Mucosa of gallbladder (tissue), 1 donor: ENCODE data around the gene ACOX1. TPM values are rescaled to one million over a fixed set of nuclear protein-coding genes. Genes with fewer than 3 reads are reported as not detected.

Source experiments
- DNase-seq: peaks from one replicate; pipeline ENCODE4 v3.0.0-alpha.2; 2020; ENCODE audit warnings: low spot score
- total RNA-seq: library from RNA; stranded (reverse); gene quantifications from one replicate; pipeline ENCODE4 v1.2.1, GENCODE V29; 2021
- donor health status: DM: no; HTN: no; CAD: no.

Gene ACOX1
- total RNA-seq, 1 donor from 2014 or later = 102 TPM

DNA sequence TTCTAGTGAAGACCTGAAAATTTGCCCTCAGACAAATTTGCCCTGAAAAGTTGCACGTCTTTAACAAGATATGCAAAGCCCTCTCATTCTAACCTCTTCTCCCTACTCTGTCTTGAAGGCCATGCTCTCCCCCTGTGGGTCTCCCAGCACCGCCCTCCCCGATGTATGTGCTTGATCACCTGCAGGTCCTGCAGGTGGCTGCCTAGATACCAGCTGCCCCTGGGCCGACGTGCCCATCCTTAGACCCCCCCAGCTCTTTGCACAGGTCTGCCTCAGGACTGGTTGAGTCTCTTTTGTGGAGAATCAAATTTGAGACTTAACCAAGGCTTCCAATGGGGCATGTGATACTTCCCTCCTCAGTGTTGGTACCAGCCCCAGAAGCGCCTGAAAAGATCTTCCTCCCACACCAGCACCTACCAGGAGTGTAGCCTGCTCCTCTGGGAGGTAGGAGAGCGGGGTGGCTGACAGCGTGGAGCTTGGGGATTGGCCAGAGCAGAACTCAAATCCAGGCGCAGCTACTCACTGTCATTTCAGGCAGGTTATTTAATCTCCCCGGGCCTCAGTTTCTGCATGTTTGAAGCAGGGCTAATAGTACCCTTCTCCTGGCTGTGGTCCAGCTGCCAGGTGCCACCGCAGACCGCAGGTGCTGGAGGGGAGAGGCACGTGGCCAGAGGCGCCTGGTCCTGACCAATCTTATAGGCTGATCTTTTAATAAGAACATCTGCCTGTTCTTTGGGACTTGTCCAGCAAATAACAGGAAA lies 69.7 kb downstream of the ACOX1 start:
- DNase-seq = no peak

DNA sequence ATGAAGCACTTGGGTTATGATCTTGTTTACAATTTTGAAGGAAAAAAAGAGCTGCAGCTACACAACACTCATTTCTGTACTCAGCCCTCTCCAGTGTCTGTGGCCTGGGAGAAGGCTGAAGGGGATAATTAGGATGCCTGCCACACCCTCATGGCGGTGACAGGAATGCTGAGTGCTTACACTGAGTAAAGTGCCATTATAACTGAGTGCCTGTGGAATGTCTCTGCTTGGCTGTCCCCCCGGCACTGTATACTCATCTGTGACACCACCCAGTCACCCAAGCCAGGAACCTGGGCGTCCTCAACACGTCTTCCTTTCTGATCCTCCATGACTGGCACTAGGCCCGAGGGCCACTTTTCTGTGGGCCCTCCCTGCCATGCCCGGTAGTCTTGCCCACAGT lies 70.8 kb downstream of the ACOX1 start:
- no peak for DNase-seq

DNA sequence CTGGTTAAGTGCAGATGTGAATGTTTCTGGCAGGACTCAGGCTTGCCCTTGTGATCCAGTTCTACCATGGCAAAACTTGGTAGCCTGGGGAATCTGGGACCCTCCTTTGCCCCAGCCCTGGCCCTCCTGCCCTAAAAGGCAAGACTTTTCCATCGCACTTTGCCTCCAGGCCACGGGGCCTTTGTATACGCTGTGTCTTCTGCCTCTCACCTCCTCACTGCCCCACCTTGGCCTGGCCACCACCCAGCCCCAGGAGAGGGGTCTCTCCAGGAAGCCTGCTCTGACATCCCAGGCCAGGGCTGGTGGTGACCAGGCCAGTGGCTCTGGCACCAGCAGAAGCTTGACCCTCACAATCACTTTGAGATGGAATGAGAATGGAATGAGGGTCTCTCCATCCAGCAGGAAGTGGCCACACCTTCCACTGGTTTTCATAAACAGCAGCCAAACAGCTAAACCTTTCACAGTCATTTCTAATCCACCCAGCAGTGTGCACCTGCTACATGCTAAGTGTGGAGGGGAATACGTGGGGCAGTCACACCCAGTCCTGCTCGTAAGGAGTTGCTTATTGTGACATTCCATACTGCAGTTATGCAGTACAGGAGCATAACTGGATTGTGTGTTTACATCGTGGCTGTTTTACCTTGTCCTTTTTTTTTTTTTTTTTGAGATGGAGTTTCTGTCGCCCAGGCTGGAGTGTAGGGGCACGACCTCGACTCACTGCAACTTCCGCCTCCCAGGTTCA lies 72.7 kb downstream of the ACOX1 start:
- DNase-seq = no peak

DNA sequence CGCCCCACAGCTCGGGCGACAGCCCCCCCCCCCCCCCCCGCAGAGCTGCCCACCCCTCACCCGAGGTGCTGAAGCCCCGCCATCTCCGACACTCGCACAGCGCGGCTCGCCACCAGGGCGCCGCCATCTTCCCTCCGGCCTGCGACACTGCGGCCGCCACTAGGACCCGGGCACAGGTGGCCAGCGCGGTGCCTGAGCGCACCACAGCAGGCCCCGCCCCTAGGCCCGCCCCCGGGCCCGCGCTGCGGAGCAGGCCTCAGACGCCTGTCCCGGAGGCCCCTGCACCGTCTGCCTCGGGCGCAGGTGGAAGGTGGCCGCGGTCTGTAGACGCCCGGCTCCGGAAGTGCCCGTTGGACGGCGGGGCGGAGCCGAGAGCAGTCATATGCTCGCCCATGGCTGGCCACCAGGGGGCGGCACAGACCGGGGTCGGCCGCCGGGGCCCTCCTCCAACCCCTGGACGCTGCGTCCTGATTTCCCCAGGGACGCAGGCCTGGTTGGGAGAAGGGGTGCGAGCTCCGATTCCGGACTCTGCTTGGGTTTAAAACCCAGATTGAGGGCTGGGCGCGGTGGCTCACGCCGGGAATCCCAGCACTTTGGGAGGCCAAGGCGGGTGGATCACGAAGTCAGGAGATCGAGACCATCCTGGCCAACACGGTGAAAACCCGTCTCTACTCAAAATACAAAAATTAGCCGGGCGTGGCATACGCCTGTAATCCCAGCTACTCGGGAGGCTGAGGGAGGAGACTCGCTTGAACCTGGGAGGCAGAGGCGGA lies 74.0 kb downstream of the ACOX1 start, which contains the start of gene MRPL38:
Gene MRPL38 (minus strand): TSS at position 136 of the 773 bp plus-strand sequence. CDS start 9 bp downstream, at position 127.
- DNase-seq = peak; percentile 95

DNA sequence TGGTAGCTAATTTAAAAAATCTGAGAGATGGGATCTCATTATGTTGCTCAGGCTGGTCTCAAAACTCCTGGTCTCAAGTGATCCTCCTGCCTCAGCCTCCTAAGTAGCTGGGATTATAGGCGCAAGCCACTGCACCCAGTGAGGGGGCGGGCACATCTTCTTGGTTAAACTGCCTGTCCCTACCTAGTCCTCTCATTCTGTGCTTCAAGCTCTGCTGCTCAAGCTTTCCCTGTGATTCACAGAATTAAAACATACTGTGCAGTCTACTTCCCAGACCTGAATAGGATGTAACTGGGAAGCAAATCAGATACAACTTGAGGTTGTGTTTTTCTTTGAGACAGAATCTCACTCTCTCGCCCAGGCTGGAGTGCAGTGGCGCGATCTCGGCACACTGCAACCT lies 76.6 kb downstream of the ACOX1 start:
- no peak for DNase-seq

DNA sequence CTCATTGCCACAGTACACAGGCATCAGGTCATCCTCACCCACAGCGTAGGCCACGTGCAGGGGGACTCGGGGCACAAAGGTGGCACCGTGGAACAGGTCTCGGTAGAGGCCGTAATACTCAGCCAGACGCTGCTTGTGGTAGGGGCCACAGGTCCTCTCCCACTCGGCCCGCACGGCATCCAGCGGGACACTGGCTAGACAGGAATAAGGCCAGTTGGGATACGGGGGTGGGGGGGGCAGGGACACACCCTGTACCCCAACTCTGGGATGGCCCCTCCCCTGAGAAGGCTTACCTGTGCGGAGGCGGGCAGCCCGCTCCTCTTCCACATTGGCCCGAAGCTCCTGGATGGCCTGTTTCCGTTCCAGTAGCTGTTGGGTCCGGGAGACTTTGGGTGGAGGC lies 77.2 kb downstream of the ACOX1 start:
- no peak for DNase-seq

DNA sequence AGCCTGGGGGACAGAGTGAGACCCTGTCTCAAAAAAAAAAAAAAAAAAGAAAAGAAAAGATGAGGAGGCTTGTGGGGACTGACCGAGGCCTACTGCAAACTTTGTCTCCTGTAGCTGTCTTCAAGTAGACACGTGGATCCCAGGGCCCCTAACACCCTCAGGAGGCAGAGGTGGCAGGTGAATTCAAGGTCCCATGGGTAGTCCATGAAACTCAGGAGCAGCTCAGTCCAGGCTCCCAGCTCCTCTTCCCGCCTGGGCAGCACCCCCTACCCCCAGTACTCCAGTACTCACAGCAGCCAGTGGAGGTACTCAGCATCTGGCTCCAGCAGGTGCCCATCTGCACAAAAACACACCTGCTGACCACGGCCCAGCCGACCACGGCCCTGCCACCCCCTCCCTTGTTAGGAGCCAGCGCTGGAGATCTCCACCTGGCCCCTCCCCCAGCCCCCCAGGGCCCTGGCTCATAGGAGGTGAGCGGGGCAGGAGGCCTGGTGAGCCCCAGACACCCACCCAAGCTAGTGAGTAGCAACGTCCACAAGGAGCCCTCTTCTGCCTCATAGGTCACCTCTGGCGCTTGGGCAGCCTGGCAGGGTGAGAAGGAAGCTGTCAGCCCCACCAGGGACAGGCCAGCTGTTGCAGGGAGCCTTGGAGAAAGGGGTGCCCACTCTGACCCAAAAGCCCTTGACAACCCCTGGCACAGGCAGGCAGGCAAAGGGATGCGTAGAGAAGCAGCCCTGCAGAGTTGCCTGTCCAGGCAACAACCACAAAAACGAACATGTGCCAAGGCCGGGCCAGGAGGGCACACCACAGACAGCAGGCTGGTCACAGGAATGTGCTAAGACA lies 78.1 kb downstream of the ACOX1 start:
- DNase-seq = no peak

DNA sequence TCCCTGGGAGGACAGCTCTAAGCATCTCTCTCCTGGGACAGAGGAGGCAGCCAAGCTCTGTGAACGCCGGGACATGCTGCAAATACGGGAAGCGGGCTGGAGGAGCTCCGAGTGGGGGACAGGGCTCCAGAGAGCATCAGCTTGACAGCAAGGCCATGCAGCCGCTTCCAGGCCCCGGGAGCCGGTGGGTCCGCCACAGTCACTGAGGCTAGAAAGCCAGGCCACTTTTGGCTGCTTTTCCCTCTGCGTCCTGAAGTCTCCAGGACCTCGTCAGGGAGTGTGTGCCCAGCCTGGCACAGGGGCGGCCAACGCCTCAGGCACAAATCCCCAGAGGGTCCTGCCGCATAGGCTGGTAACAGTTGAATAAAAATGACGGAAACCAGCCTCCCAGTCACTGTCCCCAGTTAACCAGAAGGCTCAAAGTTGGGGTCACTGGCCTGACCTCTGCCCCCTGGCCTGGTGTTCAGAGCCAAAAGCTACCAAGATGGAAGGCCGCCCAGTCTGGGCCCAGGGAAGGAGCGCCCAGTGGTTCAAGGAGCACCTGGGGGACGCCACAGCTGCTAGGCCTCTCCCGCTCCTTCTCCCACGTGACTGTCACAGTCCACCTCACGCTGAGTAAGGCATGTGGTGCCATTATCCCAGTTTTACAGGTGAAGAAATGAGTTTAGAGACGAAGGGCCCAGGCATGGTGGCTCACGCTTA lies 79.0 kb downstream of the ACOX1 start:
- DNase-seq = no peak

DNA sequence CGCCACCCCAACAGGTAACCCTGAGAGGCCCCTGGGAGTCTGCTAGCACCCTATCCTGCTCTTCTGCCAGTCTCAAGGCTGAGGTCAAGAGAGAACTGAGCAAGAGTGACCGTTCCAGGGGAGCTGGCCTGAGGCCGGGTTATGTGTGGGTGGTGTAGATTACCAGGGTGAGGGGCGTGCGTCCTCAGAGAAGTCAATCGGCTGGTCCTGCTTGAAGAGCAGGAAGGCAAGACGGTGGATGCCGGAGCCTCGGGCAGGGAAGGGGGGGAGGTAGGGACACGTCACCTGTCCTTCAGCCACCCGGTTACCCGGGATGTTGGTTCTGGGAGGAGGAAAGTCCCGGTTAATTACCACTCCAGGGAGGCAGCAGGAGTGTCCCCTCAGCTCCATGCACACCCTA lies 79.6 kb downstream of the ACOX1 start:
- no peak for DNase-seq

DNA sequence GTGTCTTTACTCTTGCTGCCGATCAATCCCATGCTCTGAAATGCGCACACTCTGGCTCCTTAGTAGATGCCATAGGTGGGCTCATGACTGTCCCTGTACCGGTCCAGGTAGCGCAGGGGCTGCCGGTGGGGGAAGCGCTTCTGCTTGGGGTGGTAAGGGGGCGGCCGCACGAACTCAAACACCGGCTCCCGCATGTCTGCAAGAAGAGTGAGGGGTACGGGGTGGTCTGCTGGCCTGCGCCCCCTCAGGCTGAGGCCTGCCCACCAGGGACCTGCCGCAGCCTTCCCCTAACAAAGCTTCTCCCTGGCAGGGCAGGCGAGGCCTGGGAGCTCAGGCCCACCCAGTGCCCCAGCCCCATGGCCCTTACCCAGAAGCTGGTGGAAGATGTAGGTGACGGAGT lies 80.2 kb downstream of the ACOX1 start:
- no peak for DNase-seq

DNA sequence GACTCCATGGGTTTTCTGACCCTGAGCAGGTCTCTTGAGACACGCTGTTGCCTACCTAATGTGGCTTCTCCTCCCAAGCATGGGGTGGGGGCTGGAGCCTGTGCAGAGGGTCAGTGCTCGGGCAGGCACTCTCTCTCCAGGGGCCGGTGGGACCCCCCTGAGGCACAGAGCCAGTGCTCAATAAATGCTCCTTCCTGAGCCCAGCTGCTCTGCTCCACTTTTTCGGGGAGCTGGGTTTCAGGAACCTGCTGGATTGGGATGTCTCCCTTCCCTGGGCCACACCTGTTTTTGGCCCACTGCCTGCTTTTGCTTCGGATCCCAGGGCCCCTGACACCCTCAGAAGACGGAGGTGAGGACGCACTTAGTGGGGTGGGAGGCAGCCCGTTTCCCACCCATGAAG lies 80.9 kb downstream of the ACOX1 start:
- no peak for DNase-seq

DNA sequence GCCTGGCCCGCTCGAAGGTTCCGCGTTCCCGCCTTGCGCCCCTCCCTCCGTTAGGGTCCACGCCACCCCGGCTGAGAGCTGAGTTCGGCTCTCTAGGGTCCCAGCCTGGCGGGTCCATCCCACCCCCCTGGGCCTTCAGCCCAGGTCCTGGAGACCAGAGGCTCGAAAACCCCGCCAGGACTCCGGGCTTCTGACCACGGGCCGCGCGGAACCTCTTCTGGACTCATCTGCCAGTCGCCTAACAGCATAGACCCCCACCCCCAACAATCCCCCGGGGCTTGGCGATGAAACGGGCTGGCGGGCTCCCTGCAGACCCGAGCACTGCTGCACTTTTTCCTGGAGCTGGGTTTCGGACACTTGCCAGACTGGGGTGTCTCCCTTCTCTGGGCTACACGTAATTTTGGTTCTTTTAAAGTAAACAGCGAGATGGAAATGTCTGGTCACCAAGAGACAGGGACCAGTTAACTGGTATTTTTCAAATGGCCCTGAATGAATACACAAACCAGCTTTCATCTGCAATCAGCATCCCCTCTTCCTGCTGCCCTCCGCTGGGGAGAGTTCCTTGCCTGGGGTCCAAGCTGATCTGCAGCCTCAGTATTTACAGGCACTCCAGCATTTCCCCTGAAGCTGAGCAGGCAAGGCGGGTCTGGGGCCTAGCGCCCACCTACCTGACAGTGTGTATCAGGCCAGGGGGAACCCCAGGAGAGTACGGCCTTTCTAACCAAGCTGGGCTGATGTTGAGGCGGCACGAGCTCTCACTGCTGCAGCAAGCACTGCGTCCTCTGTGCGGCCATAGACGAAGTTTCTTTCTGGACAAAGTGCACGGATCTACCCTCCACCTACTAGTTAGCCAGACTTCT lies 81.6 kb downstream of the ACOX1 start:
- DNase-seq = no peak

DNA sequence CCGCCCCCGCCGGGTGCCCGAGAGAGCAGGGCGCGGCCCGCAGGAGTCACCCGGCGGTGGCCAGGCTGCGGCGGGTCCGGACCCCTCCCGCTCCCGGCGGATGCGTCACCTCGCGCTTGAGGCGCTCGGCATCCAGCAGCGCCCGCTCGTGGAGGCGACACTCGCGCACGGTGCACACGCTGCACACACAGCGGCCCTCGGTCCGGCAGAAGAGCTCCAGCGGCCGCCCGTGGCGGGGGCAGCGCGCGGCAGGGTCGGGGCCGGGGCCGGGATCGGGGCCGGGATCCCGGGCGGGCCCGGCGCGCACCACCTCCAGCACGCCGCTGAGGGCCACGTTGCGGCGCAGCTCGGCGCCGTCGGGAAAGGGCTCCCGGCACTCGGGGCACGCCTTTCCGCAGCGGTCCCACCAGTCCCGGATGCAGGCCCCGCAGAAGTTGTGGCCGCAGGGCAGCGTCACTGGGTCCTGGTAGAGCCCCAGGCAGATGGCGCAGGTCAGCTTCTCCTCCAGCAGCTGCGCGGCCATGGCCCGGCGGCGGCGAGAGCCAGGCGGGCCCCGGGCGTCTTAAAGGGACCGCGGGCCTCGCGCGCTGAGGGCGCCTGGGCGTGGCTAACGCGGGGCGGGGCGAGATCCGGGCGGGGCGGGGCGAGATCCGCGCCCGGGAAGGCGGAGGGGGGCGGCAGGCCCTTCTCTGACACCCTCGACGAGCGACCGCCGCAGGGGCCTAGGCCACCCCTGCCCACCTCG lies 82.4 kb downstream of the ACOX1 start, which contains the start of gene TRIM65:
Gene TRIM65 (minus strand): TSS at position 537 of the 745 bp plus-strand sequence. CDS start 14 bp downstream, at position 523.
- DNase-seq = peak; percentile 84

DNA sequence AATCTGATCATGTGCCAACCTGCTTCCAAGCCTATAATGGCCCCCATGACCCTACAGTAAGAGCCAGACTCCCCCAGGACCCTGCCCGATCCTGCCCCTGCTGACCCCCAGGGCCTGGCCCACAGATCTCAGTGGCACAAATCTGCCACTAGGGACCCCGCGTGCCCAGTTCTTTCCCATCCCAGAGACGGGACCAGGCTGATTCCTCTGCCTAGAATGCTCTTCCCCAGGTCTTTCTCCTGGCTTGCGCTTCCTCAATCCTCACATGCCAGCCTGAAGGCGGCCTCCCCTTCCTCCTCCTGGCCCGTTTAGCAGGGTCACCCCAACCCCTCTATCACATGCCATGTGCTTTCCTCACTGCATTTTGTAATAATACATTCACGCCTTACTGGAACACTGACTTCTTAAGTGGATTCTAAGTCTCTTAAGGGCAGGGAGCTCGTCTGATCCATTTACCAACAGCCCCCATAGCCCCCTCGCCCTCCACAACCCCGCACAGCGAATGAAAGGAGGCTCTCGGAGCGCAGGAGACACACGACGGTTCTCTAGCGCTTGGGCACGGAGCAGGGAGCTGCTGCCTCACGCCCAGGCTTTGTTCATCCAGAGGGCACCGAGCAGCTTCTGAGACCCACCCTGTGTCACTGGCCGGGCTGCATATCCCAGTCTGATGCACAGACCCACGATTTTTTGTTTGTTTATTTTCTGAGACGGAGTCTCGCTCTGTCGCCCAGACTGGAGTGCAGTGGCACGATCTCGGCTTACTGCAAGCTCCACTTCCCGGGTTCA lies 83.4 kb downstream of the ACOX1 start:
- DNase-seq = no peak

DNA sequence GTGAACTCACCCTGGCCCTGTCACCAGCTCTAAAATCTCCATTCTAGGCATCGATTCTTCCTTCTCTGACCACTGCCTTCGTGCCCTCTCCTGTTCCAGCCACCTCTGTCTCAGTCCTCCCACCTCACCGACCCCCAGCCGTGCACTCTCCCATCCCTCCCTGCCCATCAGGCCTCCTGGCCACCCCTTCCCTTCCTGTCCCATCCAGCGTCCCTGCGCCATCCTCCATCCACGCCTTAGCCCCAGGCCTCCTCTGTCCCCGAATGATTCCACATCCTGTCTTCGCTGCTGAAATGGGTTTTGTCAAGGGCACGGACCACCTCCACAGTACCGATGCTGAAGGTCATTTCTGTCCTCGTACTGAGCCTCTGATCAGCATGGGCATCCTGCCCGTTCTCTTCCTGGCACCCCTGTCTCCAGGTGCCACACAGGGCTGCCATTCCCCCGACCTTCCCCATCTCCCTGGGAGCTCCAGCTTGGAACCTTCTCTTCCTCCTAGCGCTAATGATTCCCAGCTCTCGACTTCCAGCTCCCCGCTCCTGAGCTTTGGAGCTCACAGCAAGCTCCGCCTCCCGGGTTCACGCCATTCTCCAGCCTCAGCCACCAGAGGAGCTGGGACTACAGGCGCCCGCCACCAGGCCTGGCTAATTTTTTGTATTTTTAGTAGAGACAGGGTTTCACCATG lies 84.8 kb downstream of the ACOX1 start:
- DNase-seq = no peak

DNA sequence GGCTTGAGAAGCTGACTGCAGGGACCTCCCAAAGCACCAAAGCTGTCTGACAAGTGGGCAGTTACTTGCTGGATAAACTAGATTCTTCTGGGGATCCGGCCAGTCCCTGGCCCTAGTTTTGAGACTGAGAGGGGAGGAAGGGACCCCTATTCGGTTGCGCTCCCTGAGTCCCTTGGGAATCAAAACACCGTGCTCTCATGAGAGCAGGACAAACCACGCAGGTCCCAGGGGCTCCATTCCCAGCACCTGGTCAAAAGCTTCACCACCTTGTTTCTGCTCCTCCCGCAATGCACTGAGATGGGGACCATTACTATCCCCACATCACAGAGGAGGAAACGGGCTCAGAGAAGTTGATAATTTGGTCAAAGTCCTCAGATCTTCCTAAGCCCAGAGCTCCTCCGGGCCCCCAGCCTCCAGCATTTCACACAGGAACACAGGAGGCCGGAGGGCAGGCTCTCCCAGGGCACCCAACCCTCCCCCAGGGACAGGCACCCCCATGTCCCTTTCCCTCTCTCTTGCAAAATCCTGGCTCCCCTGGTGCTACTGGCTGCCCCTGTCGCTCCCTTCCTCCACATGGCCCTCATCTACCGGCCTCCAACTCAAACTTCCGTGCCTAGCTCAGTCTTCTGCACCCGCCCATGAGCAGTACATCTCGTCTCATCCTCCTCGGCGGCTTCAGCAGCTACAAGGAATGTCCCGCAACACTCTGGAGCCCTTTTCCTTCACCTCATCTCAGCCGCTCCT lies 85.5 kb downstream of the ACOX1 start:
- no peak for DNase-seq
